SK-N-SH treated with all-trans-retinoic acid at 6 μM for 48 hours (cell line): Measurements from ENCODE around the gene FMN1.

Experiments used
- ATAC-seq: fragments of 200-7000 bp; cut with Tn5 transposase; 3 replicates; pipeline ENCODE4 v1.9.1; 2020; ENCODE audit warnings: mild to moderate bottlenecking, moderate library complexity
- ARNTL ChIP-seq: fragments of 450-650 bp; formaldehyde crosslinking; IDR thresholded peaks from 2 replicates; pipeline ENCODE4 v1.5.0; 2020; ENCODE audit warnings: low read depth, mild to moderate bottlenecking, moderate library complexity, borderline replicate concordance
- BACH2 ChIP-seq: fragments of 250-450 bp; sonication (Bioruptor Pico); IDR thresholded peaks from 2 replicates; pipeline ENCODE4 v1.9.0; 2021; ENCODE audit warnings: mild to moderate bottlenecking, borderline replicate concordance
- CREB5 ChIP-seq: fragments of 250-450 bp; sonication (Bioruptor Pico); IDR thresholded peaks from 2 replicates; pipeline ENCODE4 v1.5.1; 2020; ENCODE audit warnings: low read depth, mild to moderate bottlenecking, moderate library complexity
- CSDC2 ChIP-seq: fragments of 250-450 bp; sonication (Bioruptor Pico); IDR thresholded peaks from 2 replicates; pipeline ENCODE4 v1.5.0; 2020; ENCODE audit warnings: mild to moderate bottlenecking, moderate library complexity
- CSRNP3 ChIP-seq: fragments of 250-450 bp; sonication (Bioruptor Pico); IDR thresholded peaks from 2 replicates; pipeline ENCODE4 v1.5.1; 2021; ENCODE audit warnings: mild to moderate bottlenecking, moderate library complexity
- ESRRG ChIP-seq: fragments of 250-450 bp; sonication (Bioruptor Pico); IDR thresholded peaks from 2 replicates; pipeline ENCODE4 v1.6.1; 2021; ENCODE audit warnings: mild to moderate bottlenecking
- GLIS3 ChIP-seq: fragments of 250-450 bp; sonication (Bioruptor Pico); IDR thresholded peaks from 2 replicates; pipeline ENCODE4 v1.5.0; 2020; ENCODE audit warnings: mild to moderate bottlenecking, moderate library complexity
- ISL1 ChIP-seq: fragments of 250-450 bp; sonication (Bioruptor Pico); IDR thresholded peaks from 2 replicates; pipeline ENCODE4 v2.1.2; 2022; ENCODE audit warnings: mild to moderate bottlenecking, moderate library complexity
- OSR1 ChIP-seq: fragments of 250-450 bp; sonication (Bioruptor Pico); IDR thresholded peaks from 2 replicates; pipeline ENCODE4 v1.8.0; 2022; ENCODE audit warnings: moderate library complexity, mild to moderate bottlenecking, inconsistent platforms
- POU6F1 ChIP-seq: fragments of 250-450 bp; sonication (Bioruptor Pico); IDR thresholded peaks from 2 replicates; pipeline ENCODE4 v1.8.0; 2021; ENCODE audit warnings: low read depth, mild to moderate bottlenecking, moderate library complexity, borderline replicate concordance
- PPARA ChIP-seq: fragments of 250-450 bp; sonication (Bioruptor Pico); IDR thresholded peaks from 2 replicates; pipeline ENCODE4 v1.5.0; 2020; ENCODE audit warnings: mild to moderate bottlenecking, borderline replicate concordance
- RARB ChIP-seq: fragments of 250-450 bp; sonication (Bioruptor Pico); IDR thresholded peaks from 2 replicates; pipeline ENCODE4 v1.8.0; 2021; ENCODE audit warnings: mild to moderate bottlenecking, moderate library complexity
- SNAI2 ChIP-seq: fragments of 250-450 bp; sonication (Bioruptor Pico); IDR thresholded peaks from 2 replicates; pipeline ENCODE4 v1.5.0; 2020; ENCODE audit warnings: mild to moderate bottlenecking, moderate library complexity
- TOX ChIP-seq: fragments of 250-450 bp; sonication (Bioruptor Pico); IDR thresholded peaks from 2 replicates; pipeline ENCODE4 v1.8.0; 2021; ENCODE audit warnings: mild to moderate bottlenecking, moderate library complexity, borderline replicate concordance
- ZC3H10 ChIP-seq: fragments of 250-450 bp; sonication (Bioruptor Pico); IDR thresholded peaks from 2 replicates; pipeline ENCODE4 v1.5.1; 2021; ENCODE audit warnings: mild to moderate bottlenecking, moderate library complexity
- ZFP3 ChIP-seq: fragments of 250-450 bp; sonication (Bioruptor Pico); IDR thresholded peaks from 2 replicates; pipeline ENCODE4 v1.5.0; 2020; ENCODE audit warnings: mild to moderate bottlenecking, moderate library complexity
- ZFP30 ChIP-seq: fragments of 450-650 bp; formaldehyde crosslinking; IDR thresholded peaks from 2 replicates; pipeline ENCODE4 v1.5.0; 2022; ENCODE audit warnings: mild to moderate bottlenecking, moderate library complexity
- ZNF565 ChIP-seq: fragments of 450-650 bp; formaldehyde crosslinking; conservative IDR thresholded peaks from 2 replicates; pipeline ENCODE4 v1.5.0; 2020; ENCODE audit warnings: low read depth, mild to moderate bottlenecking, moderate library complexity
- ZNF70 ChIP-seq: fragments of 450-650 bp; formaldehyde crosslinking; IDR thresholded peaks from 2 replicates; pipeline ENCODE4 v1.5.0; 2020; ENCODE audit warnings: mild to moderate bottlenecking, moderate library complexity
- TF ChIP-seq, protein P1 (sequence below): fragments of 250-450 bp; sonication (Bioruptor Pico); IDR thresholded peaks from 2 replicates; pipeline ENCODE4 v1.8.0; 2020; ENCODE audit warnings: mild to moderate bottlenecking, moderate library complexity, borderline replicate concordance
- TF ChIP-seq, protein P2 (sequence below): fragments of 250-450 bp; sonication (Bioruptor Pico); IDR thresholded peaks from 2 replicates; pipeline ENCODE4 v1.5.0; 2020; ENCODE audit warnings: mild to moderate bottlenecking, moderate library complexity

The FMN1 gene

DNA sequence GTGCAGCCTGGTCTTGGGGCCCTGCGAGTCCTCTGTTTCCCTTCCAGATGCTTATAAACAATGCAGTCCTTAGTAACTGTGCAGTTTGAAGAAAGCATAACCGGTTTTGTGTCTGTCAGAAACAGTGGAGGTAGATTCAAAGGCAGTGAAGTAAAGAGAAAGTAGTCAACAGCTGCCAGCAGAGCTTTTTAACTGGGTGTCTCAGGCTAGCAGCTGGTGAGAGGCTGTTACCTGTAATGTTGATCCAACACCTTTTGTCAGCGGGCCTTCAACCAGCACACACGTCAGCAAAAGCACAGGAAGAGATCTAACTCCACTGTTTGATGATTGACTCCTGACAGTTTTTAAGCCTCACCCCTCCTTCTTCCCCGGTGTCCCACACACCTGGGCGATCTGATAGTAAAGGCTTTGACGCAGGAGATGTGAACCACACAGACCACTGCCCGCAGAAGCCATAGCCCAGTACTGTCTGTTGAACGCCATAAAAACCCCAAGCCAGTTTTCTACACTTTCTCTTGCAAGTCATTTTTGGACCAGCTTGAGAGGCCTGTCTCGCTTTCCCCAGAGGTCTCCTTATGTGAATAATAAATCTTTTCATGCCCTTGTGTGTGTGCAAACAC is 178.0 kb downstream of the FMN1 start:
- ATAC-seq, result no peak
- TF ChIP-seq ESRRG (CRISPR knock-in tag) (no peak), ZNF70 (CRISPR knock-in tag) (no peak), ZNF565 (CRISPR knock-in tag) (no peak), GLIS3 (CRISPR knock-in tag) (no peak), BACH2 (no peak), TOX (no peak), CSDC2 (CRISPR knock-in tag) (no peak), ARNTL (CRISPR knock-in tag) (no peak), ZFP3 (CRISPR knock-in tag) (no peak), CREB5 (CRISPR knock-in tag) (no peak), SNAI2 (CRISPR knock-in tag) (no peak)
- TF ChIP-seq, protein P1, sequence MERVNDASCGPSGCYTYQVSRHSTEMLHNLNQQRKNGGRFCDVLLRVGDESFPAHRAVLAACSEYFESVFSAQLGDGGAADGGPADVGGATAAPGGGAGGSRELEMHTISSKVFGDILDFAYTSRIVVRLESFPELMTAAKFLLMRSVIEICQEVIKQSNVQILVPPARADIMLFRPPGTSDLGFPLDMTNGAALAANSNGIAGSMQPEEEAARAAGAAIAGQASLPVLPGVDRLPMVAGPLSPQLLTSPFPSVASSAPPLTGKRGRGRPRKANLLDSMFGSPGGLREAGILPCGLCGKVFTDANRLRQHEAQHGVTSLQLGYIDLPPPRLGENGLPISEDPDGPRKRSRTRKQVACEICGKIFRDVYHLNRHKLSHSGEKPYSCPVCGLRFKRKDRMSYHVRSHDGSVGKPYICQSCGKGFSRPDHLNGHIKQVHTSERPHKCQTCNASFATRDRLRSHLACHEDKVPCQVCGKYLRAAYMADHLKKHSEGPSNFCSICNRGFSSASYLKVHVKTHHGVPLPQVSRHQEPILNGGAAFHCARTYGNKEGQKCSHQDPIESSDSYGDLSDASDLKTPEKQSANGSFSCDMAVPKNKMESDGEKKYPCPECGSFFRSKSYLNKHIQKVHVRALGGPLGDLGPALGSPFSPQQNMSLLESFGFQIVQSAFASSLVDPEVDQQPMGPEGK (CRISPR knock-in tag), result no peak

DNA sequence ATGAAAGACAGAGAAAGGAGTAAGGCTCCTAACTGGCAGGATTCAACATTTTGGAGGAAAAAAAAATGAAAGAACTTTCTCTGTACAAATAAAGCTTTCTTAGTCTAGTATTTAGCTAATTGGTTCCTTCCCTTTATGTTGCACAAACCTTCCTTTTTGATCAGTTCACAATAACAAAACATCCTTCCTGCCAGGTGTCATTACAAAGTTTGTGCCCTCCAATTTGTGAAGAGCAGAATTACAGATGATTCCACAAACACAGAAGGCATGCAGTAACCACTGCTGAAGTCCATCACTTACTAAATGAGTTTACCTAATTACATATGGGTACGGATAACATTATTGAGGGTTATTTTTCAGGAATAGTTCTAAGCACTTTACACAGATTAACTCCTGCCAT is 179.9 kb downstream of the FMN1 start:
- no peak for TF ChIP-seq POU6F1 (CRISPR knock-in tag)
- TF ChIP-seq PPARA (CRISPR knock-in tag), result no peak
- no peak for TF ChIP-seq ESRRG (CRISPR knock-in tag)
- TF ChIP-seq, protein P1 (CRISPR knock-in tag), result no peak
- no peak for TF ChIP-seq CSRNP3 (CRISPR knock-in tag)
- TF ChIP-seq SNAI2 (CRISPR knock-in tag), result no peak
- TF ChIP-seq GLIS3 (CRISPR knock-in tag), result no peak
- no peak for TF ChIP-seq RARB
- TF ChIP-seq CREB5 (CRISPR knock-in tag), result no peak
- TF ChIP-seq ISL1 (CRISPR knock-in tag), result no peak
- no peak for TF ChIP-seq ZC3H10 (CRISPR knock-in tag)
- no peak for ATAC-seq

- peak; percentile 66 for ATAC-seq
- TF ChIP-seq ZFP30 (no peak), CSDC2 (CRISPR knock-in tag) (no peak), OSR1 (no peak), ZC3H10 (CRISPR knock-in tag) (no peak), ISL1 (CRISPR knock-in tag) (no peak)
- TF ChIP-seq, protein P2, sequence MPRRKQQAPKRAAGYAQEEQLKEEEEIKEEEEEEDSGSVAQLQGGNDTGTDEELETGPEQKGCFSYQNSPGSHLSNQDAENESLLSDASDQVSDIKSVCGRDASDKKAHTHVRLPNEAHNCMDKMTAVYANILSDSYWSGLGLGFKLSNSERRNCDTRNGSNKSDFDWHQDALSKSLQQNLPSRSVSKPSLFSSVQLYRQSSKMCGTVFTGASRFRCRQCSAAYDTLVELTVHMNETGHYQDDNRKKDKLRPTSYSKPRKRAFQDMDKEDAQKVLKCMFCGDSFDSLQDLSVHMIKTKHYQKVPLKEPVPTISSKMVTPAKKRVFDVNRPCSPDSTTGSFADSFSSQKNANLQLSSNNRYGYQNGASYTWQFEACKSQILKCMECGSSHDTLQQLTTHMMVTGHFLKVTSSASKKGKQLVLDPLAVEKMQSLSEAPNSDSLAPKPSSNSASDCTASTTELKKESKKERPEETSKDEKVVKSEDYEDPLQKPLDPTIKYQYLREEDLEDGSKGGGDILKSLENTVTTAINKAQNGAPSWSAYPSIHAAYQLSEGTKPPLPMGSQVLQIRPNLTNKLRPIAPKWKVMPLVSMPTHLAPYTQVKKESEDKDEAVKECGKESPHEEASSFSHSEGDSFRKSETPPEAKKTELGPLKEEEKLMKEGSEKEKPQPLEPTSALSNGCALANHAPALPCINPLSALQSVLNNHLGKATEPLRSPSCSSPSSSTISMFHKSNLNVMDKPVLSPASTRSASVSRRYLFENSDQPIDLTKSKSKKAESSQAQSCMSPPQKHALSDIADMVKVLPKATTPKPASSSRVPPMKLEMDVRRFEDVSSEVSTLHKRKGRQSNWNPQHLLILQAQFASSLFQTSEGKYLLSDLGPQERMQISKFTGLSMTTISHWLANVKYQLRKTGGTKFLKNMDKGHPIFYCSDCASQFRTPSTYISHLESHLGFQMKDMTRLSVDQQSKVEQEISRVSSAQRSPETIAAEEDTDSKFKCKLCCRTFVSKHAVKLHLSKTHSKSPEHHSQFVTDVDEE, result no peak
- TF ChIP-seq, protein P1 (CRISPR knock-in tag), result no peak
Measured at GRCh38 chr15:33013827-33014445, 180.6 kb downstream of the FMN1 start.
